Erythroblast (primary cell): ENCODE data around the gene SPOCK1.

Experiments used
- GATA1 ChIP-seq: IDR thresholded peaks from 2 replicates; pipeline ENCODE4 v1.6.1; 2011; ENCODE audit warnings: low read depth, mild to moderate bottlenecking, control low read depth, low read length, moderate library complexity
- POLR2A ChIP-seq: IDR thresholded peaks from 2 replicates; pipeline ENCODE4 v1.6.1; 2011; ENCODE audit warnings: mild to moderate bottlenecking, low read length

DNA sequence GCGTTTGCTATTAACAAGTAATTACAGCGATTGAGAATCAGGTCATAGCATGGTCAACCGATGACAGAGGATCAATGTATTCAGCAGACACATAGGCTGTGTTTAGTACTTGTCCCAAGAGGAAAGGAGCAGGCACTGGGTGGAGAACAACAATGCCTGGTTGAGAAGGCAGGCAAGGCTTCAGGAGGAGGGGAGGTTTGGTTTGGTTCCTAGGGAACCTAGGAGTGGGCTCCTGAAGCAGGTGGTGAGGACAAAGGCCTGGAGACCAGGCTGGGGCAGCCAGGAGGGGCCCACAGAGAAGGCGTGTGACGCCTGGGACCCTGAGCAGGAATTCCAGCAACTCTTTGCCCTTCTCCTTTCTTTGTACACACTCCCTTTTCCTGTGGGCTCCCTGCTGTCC, 195.6 kb downstream of the SPOCK1 start:
- TF ChIP-seq POLR2A (no peak), GATA1 (no peak)
